Measurements from ENCODE around the gene PPIF. TPM values are rescaled to one million over a fixed set of nuclear protein-coding genes. Genes with fewer than 3 reads are reported as not detected.
"Not testable (repeated sequence)": the region's sequence is repeated elsewhere in the genome, so short reads cannot be mapped to it uniquely, and the experiment has no call there.

Gene PPIF
- total RNA-seq, 1 donor from 2014 or later: 10.9 TPM

DNA sequence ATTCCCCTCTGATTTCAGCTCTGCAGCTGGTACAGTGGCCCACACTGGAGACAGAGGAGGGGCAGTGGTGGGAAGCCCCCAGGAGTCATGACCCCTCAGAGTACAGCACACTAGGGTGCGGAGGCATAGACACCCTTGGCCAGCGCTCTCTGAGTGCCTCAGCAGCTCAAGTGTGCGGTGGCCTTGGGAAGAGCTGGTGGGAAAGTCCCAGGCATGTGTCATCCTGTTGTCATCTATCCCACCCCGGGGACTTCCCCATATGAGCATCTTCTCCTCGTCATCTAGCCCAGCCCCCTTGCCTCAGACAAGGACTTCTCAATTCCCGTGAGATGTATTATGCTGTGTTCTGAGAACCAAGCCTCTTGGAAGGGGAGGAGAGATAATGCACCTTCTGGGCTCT, 15.6 kb upstream of the PPIF start:
- peak; percentile 23 to 68 for DNase-seq (ENCODE audit: low read depth in 2 of 2)

DNA sequence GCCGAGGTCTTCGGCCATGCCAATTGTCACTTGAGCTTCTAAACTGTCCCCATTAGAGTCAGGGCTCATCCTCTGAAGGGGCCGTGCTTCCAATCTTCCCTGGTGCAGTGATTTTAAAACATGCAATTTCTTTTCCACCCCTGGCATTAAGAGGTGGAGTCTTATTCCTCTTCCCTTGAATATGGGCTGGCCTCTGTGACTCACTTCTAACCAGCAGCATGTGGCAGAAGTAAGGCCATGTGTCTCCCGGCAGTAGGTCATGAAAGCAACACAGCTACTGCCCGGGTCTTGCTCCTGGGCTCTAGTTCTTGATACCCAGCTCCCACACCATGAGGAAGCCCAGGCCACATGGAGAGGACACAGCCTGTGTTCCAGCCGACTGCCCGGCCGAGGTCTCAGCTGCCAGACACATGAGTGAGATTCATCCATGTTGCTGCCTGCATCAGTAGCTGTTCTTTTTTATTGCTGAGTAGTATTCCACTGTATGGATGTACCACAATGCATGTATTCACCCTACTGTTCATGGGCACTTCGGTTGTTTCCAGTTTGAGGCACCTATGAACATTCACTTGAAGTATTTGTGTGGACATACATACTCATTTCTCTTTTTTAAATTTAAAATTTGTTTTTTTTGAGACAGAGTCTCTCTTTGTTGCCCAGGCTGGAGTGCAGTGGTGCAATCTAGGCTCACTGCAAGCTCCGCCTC, 14.5 kb upstream of the PPIF start:
- not testable (repeated sequence) for DNase-seq (ENCODE audit: low read depth in 2 of 2)

DNA sequence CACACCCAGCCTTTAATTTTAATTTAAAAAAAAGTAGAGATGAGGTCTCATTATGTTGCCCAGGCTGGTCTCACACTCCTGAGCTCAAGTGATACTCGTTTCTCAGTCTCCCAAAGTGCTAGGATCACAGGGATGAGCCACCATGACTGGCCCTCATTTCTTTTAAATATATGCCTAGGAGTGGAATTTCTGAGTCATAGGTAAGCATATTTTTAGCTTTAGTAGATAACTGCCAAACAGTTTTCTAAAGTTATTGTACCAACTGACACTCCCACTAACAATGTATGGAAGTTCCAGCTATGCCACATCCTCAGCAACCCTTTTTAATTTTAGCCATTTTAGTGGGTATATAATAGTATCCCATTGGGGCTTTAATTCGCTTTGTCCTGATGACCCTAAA, 13.8 kb upstream of the PPIF start:
- DNase-seq (ENCODE audit: low read depth in 2 of 2): no peak

DNA sequence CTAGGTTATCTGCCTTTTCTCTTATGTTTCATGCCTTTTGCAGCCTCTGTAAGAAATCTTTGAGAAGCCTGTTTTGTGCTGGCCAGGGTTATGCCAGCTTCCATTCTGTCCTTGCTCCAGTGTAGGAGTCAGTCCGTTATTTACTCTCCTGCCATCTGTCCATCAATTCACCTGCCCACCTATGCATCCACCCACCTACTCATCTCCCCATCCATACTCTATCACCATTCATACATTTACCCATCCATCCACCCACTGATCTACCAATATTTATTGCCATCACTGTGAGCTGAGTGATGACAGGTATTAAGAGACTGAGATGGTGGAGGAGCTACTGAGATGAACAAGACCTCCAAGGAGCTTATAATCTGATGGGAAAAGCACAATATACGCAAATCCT, 12.7 kb upstream of the PPIF start:
- no peak for DNase-seq (ENCODE audit: low read depth in 2 of 2)

DNA sequence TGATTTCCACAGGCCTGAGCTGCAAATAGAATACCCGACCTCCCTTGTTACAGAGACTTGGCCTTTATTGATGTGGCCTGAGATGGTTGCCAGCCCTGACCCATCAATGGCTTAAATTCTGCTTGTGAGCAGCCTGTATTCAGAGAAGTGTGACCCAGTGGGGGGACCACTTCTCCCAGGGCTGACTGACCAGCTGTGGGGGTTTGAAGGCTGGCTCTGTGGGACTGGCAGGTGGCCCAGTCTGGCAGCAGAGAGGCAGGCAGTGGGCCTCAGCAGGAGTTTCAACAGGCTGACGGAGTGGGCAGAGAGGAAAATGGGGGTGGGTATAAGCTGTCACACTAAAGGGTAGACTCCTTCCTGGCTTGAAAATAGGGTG, 12.2 kb upstream of the PPIF start:
- no peak for DNase-seq (ENCODE audit: low read depth in 2 of 2)

DNA sequence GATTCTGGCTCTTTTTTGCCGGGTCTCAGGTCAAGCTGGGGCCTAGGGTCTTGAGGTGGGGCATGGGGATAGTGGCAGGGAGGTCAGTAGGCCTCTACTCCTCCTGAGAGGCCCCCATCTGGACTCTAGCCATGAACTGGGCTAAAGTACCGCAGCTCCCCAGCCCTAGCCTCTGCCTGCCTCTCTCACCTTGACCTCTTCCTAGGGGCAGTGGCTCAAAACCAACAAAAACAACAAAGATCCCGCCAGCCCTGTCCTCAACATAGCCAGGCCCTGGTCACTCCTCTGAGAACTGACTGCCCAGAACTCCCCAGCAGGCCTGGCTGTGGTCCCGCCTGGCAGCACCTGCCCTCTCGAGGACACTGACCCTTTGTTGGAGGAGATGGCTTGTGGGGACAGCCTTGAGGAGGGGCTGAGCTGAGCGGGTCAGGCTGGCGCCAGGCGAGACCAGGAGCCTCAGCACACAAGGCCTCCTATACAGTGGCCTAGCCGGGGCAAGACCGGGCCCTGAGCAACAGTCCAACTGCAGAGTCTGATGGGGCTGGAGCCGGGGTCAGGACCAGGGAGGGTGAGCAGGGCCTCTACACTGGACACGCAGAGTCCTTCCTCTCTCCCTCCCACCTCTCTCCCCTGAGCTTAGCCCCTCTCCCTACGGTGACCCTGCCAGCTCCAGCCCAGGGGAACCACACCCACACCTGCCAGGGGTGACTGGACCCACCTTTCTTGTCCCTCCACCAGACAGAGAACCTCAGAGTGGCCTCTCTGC, 11.6 kb upstream of the PPIF start:
- DNase-seq (ENCODE audit: low read depth in 2 of 2): no peak

DNA sequence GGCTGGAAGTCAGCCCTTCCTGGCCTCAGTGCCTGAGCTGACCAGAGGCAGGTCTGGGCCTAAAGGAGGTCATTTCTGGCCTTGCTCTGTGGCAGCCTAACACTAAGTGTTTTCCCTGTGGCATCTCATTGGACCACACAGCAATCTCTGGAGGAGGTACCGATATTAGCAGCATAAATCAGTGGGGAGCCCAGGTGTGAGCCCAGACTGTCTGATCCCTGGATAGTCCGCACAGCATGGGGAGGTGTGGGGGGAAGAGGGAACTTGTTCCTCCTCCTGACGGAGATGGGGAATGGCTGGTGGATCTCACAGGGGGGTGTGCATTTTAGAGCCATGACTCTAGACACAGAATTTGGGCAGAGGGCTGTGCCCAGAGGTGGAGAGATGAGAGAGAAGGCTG, 11.0 kb upstream of the PPIF start:
- DNase-seq (ENCODE audit: low read depth in 2 of 2): no peak

DNA sequence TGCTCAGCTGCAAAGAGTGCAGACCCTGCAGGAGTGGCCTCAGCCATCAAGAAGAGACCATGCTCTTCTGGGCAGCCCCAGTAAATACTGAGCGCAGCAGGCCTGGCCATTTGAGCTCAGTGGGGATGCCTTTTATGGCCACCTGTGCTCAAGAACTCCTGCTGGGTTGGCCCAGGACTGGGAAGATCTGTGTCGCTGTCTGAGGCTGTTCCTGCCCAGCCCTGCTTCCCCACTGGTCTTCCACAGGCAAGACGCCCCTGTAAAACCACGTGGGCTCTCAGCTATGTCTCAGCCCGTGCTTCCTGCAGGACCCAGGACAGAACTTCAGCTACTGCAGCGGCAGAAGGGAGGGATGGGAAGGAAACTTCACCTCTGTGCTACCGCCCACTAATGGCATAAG, 10.5 kb upstream of the PPIF start:
- no peak for DNase-seq (ENCODE audit: low read depth in 2 of 2)

DNA sequence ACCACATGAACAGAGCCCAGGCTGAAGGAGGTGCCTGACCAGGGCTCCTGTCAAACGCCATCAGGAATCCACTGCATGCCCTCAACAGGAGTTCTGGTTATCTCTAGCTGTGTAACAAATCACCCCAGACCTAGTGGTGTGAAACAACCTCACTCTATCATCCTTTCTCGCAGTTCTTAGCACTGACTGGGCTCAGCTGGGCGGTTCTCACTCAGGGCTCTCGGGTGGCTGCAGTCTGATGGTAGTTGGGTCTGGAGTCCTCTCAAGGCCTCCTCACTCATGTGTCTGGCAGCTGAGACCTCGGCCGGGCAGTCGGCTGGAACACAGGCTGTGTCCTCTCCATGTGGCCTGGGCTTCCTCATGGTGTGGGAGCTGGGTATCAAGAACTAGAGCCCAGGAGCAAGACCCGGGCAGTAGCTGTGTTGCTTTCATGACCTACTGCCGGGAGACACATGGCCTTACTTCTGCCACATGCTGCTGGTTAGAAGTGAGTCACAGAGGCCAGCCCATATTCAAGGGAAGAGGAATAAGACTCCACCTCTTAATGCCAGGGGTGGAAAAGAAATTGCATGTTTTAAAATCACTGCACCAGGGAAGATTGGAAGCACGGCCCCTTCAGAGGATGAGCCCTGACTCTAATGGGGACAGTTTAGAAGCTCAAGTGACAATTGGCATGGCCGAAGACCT, 9.3 kb upstream of the PPIF start:
- not testable (repeated sequence) for DNase-seq (ENCODE audit: low read depth in 2 of 2)

DNA sequence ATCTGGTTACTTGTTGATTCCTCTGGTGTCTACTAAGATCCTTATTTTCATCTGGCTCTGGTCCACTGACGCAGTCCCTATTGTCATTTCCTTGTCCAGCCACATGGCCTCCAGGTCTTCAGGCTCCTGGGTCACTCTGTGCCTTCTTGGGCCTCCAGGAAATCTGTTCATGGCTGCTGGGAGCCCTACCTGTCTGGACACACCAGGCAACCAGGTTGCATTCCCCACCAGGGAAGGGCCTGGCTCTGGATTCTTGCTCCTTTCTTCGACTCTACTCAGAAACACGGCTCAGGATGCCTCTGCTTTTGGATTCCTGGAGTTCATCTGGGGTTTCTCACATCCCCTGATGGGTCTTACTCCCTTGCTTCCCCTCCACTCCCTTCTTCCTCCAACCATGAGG, 8.0 kb upstream of the PPIF start:
- no peak for DNase-seq (ENCODE audit: low read depth in 2 of 2)

DNA sequence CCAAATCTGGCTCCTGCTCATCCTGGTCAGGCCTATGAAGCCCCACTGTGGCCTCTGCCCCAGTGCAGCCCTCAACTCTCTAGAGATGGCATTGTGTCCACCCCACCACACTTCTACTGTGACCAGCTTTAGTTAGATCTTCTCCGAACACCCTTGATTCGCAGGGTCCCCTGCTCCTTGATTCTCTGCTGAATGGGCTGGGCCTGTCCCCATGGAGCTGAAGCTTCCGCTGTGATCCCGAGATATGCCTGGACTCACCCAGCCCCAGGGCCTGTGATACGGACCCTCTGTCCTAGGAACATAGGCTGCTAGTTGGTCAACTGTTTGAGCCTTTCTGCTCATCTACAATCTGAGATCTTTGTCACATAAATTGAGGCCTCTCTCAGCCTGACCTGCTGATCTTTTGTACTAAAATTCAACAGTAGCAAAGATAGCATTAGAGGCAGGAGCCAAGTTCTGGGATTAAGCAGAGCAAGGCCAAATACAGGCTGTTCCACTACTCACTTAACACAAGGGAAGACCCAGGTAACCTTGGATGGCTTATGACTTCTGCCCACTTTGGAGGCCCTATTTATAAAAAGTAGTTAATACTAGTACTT, 6.5 kb upstream of the PPIF start:
- DNase-seq (ENCODE audit: low read depth in 2 of 2): no peak

DNA sequence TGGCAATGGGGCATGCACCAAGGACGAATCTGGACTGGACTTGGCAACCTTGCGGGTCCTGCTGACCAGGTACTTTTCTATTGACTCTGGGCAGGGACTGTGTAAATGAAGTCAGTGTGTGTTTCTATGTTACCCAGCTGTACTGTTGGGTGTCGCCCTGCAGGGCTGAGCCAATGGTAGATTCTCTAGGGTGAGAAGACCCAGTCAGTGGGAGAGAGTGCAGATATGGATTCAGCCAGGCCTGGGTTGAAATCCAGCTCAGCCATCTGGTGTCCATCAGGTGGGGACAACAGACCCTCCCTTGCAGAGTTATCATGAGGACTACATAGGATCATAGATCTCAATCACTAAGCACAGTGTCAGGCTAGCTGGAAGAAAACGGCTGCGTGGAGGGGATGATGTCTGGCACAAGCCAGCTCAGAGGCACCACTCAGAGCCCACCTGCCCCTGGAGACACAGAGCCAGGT, 4.9 kb upstream of the PPIF start:
- DNase-seq (ENCODE audit: low read depth in 2 of 2): no peak

DNA sequence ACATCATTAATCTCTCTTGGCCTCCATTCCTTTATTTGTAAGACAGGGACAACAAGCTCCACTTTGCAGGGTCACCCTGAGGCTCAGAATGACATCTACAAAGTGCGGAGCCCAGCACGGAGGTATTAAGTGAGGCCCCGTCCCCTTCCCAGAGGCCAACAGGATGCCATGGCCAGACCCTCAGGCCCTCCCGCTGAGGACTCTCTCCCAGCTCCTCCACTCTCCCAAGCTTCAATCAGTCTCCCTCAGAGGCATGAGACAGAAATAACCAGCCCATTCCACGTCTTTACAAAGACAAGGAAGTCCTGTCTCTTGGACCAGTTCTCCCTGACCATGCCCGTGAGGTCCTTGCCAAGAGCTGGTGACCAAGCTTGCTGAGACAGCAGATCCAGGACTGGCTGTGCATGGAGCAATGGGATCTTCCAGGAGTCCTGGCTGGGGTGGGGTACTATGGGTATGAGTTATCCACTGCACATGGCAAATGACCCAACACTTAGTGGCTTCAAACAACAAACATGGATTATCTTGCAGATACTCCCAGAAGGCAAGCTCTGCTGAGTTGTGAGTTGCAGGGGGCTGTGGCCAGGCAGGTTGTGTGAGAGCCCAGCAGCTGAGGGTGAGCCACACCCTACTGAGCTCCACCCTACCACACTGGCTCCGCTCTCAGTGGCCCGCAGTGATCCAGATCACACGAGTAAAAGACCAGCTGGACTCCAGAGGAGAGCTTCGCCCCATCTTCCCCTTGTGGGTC, 4.3 kb upstream of the PPIF start:
- DNase-seq (ENCODE audit: low read depth in 2 of 2): no peak

DNA sequence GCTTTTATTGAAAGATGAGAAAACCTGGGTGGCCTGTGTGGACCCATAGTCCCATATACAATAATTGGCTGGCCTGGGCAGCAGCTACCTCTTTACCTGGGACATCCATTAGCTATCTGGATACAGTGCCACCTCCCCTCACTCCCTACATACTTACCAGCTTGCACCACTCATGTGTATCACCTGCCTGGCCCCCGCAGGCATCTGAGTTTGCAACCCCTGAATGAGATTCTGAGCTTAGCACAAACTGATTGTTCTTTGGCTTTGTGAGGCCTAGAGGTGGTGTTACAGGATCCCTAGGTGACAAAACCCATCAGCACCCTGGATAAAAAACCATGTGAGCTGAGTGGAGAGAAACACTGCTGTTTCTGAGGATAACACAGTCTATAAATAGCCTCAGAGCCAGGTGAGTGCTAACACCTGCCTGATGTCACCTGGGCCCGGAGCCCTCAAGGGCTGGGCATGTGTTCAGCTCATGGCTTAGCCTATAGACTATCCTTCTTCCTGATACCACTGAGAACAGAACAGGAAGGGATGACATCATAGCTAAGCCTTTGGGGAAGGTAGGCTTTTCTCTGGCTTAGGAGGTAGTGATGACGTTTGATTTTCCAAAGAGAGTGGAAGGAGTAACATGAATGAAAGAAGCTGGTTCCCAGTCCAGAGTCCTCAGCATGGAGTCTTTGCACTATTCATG, 2.6 kb upstream of the PPIF start:
- DNase-seq (ENCODE audit: low read depth in 2 of 2): no peak

DNA sequence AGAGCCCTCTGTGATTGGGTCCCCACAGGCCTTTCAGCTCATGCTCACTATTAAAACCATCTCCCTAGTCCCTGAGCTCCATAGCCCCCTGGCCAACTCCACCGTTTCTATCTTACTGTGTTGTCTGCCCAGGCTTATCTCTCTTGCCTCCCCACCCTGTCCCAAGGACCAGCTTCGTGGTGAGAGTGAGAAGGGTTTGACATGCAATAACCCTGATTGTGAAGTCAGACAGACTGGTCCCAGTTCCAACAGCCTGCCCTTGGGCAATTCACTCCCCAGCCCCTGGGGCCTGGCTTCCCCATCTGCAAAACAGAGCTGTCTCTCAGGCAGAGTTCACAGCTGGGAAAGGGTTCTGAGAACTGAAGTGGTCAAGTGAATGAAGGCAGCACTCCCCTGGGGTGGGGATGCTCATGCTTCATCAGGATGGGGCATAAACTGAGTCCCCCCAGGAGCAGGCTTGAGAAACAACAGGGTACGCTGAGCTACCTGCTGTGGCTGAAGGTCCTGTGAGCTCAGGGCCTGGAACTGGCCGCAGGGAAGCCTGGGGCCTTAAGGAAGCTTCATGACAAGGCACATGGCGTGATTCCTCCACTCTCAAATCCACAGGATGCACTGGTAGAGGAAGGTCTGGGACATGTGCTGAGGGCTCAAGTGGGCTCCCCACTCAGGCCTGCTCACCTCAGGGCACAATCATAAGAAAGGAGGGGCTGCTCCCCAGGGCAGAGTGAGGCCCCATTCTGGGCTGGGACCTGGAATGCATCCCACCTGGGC, 1.8 kb upstream of the PPIF start:
- DNase-seq (ENCODE audit: low read depth in 2 of 2): no peak

DNA sequence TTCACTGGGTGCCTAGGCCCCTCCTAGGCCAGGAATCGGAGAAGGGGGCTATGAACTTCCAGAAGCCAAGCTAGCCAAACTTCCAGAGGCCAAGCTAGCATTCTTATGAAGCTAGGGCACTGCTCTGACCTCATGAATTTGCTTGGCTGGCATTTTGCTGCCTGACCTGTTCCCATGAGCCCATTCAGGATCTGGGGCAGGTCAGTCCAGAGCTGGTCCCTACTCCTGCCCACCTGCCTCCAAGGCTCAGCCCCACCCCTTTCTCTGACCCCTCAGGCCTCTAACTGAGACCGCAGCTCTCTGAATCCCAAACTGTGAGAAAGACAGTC, 1.3 kb upstream of the PPIF start:
- no peak for DNase-seq (ENCODE audit: low read depth in 2 of 2)

DNA sequence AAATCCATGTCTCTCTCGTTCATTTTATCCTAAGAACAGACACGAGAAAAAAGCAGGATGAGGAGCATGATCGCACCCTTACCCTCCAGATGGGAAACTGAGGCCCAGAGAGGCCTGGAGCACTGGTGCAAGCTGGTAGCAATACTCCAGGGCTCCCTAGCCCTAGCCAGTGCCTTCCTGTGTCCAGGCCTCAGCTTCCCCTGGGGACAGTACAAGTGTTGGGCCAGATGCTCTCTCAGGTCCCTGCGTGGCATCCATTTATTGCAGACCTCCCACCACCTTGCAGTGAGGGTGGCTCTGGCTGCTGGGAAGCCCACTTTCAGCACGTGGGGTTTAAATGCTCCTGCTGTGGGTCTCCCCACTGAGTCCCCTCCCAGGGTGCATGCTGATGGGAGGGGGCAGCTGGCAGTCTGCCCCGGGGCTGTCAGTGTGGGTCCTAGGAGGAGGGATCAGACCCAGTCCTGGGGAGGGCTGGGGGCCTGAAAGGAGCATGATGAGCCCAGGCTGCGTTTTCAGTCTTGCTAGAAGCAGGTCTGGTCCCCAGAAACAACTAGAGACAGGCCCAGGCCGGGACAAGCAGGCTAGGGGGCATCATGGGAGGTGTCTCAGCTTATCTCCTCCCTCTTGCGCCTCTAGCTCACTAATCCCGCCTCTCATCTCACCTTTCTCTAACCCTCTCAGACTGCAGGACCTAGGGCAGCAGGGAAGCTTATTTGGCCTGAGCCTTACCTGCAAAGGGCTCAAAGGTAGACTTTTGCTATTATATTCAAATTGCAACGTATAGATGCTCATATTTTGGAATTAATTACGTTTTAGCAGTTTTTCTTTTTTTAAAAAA, 662 bp upstream of the PPIF start:
- DNase-seq (ENCODE audit: low read depth in 2 of 2): no peak

DNA sequence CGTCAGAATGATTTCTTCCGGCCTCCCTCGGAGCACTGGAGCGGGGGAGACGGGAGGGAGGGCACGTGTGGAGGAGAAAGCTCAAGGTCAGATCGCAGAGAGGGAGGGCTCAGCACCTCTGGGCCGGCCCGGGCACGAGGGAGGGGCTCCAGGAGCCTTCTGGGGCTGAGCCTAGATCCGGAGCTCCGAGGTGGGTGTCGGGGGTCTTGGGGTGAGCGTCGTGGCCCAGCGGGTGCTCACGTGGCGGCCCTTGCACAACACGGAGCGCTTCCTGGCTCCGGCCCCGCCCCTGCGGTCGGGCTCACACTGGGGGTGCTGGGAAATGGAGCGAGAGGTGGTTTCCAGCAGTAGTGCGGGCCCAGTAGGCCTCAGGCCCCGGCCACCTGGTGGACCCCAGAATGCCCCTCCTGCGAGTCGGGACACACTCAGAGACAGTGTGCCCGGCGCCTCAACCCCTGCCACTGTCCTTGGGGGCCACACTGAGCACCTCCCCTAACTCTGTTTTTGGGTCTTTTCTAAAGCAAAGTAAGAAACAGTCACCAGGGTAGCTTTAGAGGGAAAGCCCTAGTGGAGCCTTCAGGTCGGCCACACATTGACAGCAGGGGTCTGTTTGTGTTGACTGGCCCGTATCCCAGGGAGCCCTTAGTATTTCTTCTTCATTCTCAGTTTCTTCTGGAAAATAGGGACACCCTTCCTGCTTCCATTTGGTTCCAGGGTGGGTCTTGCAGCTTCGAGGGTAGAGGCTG, 798 bp downstream of the PPIF start:
- DNase-seq (ENCODE audit: low read depth in 2 of 2): peak; percentile 64 to 77

DNA sequence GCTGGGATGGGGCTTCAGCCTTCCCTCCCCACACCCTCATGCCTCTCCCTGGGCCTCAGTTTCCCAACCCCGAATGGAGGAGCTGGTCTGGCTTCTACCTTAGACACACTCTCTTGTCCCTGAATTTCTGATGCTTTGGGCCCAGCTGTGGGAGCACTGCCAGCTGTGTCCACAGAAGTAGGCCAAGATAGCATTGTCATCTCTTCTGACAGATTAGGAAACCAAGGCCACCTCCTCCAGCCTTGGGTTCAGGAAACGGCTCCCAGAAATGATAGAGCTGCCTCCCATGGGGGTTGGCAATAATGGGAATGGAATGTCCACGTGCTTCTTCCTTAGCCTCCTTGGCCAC, 1.3 kb downstream of the PPIF start:
- DNase-seq (ENCODE audit: low read depth in 2 of 2): no peak
